Activated CD4-positive, alpha-beta T cell treated with anti-CD3 and anti-CD28 coated beads, Interleukin-2, amount 50 U/mL, for 24 hours (primary cell): Measurements from ENCODE around the gene DUS3L.

Source experiments
- DNase-seq, 2 donors: peaks; one replicate each; pipeline ENCODE4 v3.0.0-alpha.2; 2020; ENCODE audit warnings: low read depth in 1 of 2, low spot score in 1 of 2

The DUS3L gene

DNA sequence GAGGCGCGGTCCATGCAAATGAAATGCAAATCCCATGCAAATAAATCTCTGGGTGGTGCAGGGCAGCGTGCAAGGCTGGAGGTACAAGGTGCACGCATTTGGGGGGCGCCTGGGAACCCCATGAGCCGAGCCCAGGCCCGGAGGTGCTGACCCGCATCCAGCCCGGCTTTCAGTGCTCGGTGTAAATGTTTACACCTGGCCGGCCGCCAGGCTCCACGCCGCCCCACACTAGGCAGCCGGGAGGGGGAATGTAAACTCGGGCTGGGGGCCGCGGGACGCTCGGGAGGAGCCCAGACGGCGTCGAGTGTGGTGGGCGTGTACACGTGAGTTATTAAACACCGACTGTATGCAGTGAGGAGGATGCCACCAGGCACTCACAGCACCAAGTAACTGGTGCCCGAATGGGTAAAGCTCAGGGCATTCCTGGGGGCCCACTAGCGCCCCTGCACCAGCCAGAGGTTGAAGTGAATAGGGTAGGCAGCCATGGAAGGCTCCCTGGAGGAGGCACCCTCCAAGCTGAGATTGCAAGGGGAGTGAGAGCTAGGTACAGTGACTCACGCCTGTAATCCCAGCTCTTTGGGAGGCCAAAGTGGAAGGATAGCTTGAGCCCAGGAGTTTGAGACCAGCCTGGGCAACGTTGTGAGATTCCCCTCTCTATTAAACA is 31.4 kb upstream of the DUS3L start:
- DNase-seq, result no peak

DNA sequence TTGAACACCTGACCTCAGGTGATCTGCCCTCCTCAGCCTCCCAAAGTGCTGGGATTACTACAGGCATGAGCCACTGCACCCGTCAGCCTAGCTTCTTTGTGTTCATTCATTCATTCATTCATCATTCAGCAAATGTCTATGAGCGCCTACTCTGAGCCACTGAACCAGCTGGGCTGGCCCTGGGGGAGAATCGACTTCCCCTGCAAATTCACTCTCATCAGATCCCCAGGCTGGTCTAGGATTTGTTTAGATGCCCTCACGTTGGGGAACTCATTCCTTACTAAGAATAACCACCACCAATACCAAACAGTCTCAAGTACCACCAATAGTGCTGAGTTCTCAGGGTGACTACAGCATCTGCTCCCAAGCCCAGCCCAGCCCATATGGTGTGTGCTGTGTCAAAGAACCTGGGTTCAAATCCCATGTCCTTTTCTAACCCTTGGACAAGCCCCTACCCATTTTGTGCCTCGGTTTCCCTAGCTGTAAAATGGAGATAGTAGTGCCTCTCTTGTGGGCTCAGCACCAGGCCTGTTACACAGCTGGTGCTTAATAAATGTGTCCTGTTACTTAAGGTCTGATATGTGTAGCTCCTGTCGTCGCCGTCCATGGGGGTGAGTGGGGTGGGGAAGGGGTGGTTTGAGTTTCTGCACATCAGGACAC is 30.7 kb upstream of the DUS3L start:
- no peak for DNase-seq

DNA sequence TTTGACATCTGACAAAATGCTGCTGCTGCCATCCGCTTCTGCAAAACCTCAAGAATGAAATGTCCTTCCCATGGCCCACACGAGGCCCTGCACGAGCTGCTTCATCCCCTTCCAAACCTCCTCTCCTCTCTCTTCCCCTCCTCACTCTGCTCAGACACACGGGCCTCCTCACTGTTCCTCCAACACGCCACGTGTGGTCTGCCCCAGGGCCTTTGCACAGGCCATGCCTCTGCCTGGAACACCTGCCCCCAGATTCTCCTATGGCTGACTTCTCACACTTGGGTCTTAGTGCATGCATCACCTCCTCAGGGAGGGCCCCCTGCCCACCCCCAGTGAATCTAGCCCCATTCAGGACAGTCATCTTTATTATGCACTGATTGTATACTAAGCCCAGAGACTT is 29.8 kb upstream of the DUS3L start:
- DNase-seq, result no peak

DNA sequence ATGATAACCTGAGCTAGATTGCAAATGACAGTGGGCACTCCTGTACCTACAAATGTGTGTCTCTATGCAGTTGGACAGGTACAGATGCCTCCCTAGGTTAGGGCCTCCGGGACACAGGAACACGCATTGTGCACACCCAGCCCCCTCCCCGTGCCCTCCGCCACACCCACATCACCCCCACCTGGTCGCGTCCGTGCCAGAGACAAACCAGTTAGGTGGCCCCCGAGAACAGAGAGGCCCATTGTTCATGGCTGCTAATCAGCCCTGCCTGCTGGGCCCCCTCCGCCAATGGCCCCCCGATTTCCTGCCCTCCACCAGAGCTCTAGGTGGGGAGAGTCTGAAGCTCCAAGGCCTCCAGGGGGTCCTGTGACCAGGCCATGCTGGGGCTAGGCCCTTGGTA is 27.6 kb upstream of the DUS3L start:
- no peak for DNase-seq

DNA sequence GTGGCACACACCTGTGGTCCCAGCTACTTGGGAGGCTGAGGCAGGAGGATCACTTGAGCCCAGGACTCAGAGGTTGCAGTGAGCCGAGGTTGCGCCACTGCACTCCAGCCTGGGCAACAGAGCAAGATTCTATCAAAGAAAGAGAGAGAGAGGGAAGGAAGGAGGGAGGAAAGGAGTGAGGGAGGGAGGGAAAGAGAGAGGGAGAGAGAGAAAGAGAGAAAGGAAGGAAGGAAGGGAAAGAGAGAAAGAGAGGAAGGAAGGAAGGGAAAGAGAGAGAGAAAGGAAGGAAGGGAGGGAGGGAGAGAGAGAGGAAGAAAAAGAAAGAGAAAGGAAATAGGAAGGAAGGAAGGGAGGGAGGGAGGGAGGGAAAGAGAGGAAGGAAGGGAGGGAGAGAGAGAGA is 26.3 kb upstream of the DUS3L start:
- DNase-seq, result no peak

DNA sequence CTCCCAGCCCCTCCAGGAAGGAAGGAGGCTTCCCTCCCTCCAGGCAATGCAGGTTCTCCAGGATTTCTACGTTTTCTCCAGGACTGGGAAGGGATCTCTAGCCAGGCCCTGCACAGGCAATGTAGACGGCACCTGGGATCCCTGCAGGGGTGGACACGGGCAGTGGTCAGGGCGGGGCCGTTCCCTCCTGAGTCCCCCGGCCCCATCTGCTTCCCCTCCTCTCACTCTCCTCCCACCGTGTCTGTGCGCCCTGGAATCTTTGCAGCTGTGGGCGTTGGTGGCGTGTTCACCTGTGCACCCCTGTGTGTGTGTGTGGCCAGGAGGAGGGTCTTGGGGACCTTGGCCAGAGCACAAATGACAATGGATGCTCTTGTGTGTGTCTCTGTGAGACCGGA is 23.9 kb upstream of the DUS3L start:
- DNase-seq, result no peak

DNA sequence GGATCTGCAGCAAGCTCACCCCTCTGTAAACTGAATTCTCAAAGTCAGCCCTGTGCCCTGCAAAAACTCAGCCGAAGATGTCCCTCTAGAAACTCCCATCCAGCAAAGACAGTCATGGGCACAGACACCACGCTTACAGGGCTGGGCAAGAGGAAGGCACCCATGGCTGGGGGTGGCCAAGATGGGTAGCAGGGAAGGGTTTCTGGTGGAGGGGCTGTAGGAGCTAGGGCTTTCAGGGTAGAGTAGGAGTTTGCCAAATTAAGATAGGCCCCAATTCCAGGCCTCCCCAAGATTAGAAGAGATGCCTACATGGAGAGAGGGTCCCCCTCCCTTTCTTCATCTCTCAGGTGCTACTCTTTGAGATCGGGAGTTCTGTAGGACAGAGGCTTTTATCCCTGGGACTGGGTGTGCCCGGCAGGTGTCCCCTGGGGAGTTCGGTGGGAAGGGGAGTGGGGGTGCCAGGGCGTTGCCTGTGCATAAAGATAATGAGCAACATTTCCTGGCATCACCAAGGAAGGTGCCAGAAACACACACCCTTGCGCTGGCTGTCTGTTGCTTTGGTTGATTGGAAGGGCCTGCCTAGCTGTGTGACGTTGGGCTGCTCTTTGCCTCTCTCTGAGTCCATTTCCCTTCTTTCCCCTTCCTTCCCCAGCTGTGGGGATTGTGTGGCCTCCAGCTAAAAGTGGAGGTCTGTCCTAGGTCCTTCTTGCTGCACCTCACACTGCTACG is 23.3 kb upstream of the DUS3L start:
- no peak for DNase-seq

DNA sequence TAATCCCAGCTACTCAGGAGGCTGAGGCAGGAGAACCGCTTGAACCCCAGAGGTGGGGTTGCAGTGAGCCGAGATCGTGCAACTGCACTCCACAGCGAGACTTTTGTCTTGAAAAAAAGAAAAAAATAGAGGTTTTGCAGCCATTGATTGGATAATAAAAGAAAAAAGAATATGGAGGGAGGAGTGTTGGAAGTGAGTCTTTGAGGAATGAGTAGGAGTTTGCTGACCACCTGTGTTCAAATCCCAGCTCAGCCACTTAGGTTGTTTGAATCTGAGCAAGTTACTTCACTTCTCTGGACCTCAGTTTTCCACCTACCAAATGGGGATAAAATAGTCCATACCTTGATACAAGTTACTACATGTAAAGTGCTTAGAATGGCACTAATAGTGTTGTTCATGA is 20.2 kb upstream of the DUS3L start:
- DNase-seq, result no peak

DNA sequence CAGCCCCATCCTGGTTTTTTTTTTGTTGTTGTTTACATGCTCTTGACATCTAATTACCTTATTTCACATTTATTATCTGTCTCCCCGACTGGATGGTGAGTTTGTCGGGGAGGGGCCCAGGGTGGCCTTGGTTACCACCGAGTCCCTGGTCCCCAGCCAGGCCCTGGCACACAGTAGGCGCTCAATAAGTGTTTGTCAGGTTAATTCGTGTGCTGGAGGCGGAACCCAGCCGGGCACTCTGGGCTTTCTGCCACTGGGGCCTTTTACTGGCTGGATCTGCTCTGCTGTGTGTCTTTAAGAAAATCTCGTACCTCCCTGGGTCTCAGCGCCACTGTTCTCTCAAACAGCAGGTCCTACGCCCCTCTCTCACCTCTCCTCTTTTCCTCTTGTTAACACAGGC is 18.5 kb upstream of the DUS3L start:
- DNase-seq, result no peak

DNA sequence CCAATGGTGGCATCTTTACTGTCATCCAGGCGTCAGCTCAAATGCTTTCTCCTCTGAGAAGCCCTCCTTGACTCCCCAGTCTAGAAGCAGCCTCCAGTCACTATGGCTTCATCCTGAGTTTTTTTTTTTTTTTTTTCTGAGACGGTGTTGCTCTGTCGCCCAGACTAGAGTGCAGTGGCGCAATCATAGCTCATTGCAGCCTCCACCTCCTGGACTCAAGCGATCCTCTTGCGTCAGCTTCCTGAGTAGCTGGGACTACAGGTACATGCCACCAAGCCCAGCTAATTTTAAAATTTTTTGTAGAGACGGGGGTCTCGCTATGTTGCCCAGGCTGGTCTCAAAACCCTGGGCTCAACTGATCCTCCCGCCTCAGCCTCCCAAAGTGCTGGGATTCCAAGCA is 18.1 kb upstream of the DUS3L start:
- DNase-seq, result no peak

DNA sequence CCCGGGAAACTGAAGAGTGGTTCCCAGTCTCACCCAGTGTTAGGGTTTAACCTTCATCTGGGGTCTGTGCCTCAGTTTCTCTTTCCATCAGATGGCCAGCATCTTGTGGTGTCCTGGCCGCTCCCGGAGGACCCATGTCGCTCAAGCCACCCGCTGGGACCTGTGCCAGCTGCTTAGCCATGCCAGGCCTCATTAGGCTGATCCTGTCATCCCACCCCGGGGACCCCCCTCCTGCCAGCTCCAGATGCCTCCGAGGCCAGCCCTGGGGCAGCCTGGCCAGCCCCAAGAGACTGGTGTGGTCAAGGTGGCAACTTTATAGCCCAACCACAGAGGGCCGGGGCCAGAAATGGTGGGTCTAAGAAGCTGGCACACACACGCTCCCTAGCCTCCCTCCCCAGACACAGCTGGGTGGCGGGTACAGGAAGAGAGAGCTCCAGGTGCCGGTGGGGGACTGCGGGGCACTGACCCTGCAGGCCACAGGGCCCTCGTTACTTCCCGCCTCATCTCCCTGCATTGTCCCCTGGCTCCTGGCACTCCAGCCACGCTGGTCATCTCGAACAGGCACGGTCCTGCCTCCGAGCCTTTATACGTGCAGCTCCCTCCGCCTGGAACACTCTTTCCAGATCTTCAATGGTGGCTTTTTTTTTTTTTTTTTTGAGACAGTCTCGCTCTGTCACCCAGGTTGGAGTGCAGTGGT is 17.3 kb upstream of the DUS3L start:
- DNase-seq, result no peak

DNA sequence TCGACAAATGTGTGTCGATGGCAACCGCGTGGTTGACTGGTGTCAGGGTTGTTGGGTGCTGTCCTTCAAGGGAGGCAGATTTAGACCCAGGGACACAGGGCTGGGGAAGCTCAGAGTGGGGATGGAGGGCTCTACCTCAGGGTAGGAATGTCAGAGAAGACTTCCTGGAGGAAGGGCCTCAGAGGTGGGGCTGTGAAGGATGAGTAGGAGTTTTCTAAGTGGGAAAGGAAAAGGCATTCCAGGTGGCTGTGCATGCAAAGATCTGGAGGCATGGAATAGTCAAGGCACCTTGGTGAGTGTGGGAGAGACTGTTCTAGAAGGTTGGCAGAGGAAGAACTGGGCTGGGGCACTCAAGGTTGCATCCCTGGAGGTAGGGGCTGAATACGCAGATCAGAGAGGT is 15.9 kb upstream of the DUS3L start:
- no peak for DNase-seq

DNA sequence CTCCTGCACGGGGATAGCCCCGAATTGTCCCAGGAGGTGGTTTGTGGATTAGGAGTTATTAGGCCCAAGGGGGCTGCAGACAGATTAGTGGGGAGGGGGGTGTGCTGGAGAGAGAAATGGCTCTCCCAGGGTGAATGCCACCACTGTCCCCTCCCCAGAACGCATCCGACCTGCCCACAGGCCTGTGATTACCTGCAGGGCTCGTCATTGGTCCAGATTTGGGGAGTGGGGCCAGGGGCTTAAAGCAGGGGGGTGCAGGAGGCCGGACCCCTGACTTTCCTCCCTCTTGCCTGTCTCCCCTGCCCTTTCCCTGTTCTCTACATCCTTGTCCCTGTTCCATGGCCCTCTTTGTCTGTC is 15.1 kb upstream of the DUS3L start:
- no peak for DNase-seq

DNA sequence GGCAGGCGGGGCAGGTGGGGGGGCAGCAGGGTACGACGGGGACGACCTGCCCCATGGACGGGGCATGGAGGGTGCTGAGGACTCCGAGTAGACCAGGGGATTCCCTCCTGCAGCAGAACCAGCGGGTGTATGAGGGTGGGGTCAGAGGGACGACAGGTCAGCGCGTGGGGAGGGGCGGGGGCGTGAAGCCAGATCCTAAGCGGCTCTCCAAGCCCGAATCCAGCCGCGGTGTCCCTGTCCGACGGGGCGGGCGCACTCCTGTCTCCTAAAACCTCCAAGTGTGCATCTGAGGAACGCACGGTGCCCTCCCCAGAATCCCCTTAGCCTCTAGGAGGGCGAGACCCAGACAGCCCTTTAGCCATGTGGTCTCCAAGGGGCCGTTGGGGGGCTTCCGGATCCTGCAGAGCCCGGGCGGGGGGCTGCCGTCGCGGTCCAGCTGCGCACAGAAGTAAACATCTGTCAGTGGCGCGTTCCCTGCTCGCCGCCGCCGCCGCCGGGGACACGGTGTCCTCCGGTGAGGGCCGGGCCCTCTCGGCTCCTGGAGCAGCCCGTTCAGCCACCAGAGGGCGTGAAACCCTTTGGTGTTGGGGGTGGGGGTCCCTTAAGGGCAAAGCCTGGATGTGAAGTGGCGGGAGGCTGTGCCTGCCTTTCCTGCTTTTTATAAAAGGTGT is 14.6 kb upstream of the DUS3L start:
- peak in 1 of 2 donors; percentile 49 for DNase-seq

DNA sequence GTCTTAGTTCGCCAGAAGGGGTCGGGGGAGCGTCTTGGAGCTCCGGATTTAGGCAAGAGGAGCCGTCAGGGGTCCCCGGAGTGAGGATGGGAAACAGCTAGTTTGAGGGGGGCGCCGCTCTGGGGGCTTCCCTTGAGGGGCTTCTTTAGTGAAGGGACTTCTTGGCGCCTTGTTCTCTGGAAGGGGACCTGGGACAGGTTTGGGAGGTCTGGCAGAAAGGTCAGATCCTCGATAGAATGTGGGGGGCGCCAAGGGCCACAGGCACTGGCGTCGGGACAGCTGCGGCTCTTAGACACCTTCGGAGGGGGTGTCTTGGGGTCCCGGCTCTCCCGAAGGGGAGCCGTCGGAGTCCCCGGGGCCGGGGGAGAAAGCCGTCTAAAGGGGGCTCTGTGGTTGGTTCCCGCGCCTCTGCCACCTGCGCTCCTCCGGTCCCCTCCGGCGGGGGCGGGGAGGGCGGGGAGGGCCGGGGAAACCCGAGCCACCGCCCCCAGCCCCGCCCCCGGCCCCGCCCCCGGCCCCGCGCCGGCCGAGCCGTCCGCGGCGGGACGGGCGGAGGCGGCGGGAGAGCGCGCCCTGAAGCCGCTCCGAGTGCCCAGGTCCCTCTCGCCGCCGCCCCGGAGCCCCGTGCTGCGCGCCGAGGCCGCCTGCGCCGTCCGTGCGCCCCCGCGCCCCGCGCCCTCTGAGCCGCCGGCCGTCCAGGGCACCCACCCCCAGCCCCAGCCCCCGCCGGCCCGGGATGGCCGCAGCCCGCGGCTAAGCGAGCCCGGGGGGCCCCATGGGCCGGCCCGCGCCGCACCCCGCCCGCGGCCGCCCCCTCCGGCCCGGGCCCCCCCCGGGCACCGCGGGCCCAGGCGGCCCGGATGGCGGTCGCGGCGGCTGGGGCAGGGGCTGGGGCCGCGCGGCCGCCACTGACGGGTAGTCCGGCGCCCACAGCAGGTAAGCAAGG is 13.8 kb upstream of the DUS3L start, which contains the start of gene NRTN:
NRTN (plus strand) TSS at position 552 of the 946 bp plus-strand sequence. CDS start 19,099 bp downstream, outside the sequence.
- DNase-seq, result no peak

DNA sequence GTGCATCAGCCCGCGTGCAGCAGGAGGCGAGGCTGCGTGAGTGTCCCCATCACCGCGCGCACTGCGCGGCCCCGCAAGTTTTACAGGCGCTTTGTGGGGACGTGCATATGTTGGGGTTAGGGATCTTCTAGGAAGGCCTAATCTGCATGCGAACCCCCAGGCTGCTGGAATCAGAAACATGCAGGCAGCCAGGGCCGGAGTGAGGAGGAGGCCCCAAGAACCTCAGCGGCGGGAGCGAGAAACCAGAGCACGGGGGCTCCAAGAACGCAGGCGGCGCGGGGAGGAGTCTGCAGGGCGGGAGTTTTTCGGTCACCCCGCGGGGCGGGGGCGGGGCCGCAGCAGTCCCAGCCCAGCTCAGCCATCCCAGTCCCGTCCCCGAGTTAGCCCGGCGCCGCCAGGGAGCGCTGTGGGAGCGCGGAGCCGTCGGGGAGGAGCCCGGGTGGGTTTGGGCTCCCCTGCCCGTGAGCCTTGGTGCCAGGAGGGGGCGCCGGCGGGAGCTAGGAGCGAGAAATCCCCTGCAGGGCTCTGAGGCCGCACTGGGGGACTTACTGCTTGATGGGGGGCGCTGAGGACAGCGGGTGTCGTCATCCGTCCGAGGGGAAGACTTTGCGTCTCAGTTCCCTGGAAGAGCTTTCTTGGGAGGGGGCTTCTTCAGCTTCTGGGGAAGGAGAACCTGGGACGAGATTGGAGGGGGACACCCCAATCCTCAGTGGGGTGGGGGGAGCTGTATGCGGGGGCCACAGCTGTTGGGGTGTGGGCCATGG is 13.0 kb upstream of the DUS3L start:
- DNase-seq, result peak; percentile 84 to 87

DNA sequence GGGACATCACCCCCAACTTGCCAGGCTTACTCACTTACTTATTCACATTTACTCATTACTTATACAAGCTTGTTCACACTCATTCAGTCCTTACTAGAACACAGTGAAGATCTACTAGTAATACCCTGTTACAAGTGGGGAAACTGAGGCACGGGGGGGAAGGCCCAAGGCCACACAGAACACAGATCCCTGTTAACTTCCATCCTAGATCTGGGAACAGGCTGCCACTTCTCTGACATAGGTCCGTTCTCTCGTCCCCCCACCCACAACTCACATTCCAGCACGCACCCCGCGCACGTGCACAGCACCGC is 12.4 kb upstream of the DUS3L start:
- DNase-seq, result no peak

DNA sequence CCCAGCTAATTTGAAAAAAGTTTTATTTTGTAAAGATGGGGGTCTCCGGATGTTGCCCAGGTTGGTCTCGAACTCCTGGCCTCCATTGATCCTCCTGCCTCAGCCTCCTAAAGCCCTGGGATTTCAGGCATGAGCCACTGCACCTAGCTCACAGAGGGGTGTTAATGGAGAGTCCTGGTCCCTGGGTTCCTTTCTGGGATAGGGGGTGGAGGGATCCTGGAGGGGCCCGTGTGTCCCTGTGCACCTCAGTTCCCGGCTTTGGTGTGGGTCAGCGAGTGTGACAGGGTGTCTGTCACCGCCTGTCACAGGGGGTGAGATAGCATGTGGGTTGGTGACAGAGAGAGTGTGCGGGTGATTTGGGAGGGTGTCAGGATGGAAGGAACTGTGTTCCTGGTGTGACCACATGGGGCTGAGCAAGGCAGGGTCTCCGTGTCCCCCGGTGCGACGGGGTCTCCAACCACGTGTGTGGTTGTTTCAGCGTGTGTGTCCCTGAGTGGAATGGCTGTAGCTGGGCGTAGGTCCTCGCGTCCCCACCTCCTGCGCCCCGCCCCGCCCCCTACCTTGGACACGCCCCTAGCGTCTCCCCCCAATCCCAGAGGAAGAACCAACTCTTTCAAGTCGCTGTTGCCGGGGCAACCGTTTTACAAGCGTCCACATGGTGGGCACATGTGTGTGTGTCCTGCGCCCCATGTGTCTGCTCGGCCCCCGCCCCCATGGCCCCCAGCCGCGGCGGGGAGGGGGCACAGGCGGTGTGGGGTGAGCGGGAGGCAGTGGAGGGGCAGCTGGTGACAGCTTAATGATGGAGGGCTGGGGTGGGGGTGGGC is 11.0 kb upstream of the DUS3L start:
- DNase-seq, result no peak
